HG02970 (cell line): Measurements from ENCODE around the gene SLC22A16.

Experiments
- ATAC-seq: cut with Tn5 transposase; IDR thresholded peaks from one replicate; pipeline ENCODE4 v1.9.1; 2021; ENCODE audit warnings: mild to moderate bottlenecking, moderate library complexity, moderate number of reproducible peaks; ENCODE audit not compliant: unreplicated experiment, low FRiP score

The SLC22A16 gene

DNA sequence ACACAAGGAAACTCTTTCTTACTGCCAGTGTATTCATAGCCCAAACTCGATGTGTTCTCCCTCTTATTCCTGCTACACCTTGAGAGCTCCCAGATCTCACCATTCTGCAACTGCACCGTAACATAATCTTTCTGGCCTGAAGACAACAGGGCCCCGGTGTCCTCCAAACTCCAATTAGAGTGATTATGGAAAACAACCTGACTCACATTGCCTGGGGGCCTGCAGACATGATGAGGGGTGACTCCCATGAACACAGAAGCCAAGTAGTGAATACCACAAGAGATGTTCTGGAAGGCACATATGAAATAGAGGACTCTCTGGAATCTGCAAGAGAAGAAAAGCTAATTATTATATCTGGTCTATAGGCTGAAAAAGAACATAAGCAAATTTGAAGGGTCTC is 19.7 kb downstream of the SLC22A16 start:
- ATAC-seq: no peak

DNA sequence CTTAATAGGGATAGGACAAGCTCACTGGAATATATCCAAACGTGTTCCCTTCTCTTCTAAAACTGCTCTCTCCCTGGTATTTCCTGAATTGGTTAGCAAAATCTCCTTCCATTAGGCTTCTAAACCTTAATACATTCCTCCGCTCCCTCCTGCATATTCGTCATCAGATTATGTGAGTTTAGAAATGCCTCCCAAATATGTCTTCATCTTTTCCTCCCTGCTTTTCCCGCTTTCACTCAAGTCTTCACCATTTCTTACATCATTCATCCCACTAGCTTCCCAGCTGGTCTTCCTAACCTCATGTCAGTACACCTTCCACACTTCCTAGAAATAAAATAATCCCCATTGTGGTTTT is 26.9 kb downstream of the SLC22A16 start:
- ATAC-seq: no peak

DNA sequence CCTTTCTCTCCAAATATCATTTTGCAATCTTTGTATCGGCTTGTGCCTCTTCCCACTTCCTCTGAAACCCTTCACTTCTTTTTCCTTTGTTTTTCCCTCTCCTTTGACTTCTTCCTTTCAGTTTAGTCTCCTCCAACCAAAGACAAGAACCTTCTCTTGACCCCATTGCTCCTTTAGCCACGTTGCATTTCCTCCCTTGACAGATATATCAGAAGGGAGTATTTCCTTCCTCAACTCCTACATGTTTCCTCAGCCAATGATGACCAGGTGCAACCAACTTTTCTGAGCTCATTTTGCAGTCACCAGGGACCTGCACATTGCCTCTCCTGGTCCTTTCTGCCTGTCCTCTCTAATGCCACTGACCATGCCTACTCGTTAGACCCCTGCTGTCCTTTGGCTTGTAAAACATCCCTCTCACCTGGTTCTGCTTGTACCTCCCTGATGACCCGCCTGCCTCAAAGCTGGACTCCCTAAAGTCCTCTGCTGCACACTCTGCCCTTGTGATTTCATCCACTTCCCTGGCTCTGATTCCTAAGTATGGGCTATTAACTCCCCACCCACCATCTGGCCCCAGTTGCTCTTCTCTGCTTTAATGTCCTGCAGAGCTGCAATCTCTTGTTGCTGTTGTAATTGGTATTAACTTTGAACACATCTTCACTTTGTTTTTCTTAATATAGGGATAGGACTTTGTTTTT is 27.4 kb downstream of the SLC22A16 start:
- no peak for ATAC-seq

DNA sequence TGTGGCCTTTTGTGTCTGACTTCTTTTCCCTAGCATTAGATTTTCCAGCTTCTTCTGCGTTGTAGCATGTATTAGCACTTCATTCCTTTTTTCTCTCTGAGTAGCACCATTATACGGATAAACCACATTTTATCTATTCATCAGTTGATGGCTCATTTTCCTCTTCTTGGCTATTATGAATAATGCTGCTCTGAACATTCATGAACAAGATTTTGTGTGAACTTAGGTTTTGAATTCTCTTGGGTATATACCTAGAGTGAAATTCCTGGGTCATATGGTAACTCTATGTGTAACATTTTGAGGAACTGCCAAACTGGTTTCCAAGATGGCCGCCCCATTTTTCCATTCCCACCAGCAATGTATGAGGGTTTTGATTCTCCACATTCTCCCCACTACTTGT is 28.7 kb downstream of the SLC22A16 start:
- no peak for ATAC-seq

DNA sequence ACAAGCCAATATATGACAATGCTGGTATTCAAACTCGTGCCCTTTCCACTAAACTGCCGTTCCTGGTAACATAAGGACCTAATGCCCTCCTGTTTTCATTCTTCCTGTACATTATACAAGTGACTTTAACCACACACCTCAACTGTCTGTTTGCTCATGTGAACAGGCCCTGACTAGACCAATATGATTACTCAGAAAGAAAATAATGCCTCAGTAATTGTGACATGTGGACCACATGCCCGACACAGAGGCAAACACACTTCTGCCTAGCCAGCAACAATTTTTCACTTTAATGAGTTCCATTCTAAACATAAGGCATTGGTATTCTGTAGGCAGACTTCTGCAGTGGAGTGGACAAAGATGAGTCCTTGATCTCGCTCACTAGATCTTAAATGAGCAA is 30.0 kb downstream of the SLC22A16 start:
- ATAC-seq: no peak

DNA sequence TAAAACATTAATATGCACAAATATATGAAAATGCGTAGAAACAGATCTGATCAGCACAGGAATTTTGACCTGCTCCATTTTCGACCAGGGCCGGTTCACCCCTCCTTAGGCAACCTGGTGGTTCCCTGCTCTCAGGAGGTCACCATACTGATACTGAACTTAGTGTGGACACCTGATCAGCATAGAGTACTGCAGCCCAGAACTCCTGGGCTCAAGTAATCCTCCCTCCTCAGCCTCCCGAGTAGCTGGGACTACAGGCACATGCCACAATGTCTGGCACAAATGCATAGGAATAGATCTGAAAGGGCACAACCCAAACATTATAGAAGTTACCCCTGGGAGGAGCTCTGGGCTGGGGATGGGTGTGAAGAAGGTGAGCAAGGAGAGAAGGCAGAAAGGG is 36.4 kb downstream of the SLC22A16 start:
- ATAC-seq: no peak

DNA sequence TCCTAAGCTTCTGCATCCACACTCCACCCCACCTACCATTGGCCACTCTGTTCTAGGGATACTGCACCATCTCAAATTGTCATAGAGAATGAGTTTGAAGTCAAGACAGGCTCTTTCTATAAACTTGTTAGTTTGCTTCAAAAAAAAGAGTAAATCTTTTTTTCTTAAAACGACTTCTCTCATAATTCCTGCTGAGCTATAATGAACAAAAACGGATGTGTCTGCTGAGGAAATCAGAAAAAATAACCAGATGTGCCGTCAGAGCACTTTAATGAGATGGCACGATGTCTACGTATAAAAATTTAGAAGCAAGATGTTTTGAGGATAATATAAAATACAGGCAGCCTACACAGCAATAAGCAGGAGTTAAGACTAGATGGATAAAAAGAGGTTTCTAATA is 37.1 kb downstream of the SLC22A16 start:
- ATAC-seq: no peak

DNA sequence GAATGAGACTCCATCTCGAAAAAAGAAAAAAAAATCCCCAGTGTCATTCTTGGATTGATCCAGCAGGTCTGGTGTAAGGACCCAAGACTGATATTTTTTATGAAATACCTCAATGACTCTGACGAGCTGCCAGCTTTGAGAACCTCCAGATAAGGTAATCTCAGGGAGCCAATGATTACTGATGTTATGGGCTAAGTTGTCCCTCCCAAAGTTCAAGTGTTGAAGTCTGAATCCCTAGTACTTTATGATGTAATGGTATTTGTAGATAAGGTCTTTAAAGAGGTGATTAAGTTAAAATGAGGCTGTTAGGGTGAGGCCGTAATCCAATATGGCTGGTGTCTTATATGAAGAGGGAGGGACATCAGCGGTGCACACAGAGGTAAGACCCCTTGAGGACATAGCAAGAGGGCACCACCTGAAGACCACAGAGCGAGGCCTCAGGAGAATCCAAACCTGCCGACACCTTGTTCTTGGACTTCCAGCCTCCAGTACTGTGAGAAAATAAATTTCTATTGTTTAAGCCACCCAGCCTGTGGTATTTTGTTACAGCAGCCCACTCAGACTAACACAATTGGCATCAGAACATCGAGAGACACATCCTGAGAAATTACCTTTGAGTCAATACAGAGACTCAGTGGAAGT is 41.3 kb downstream of the SLC22A16 start:
- ATAC-seq: no peak

DNA sequence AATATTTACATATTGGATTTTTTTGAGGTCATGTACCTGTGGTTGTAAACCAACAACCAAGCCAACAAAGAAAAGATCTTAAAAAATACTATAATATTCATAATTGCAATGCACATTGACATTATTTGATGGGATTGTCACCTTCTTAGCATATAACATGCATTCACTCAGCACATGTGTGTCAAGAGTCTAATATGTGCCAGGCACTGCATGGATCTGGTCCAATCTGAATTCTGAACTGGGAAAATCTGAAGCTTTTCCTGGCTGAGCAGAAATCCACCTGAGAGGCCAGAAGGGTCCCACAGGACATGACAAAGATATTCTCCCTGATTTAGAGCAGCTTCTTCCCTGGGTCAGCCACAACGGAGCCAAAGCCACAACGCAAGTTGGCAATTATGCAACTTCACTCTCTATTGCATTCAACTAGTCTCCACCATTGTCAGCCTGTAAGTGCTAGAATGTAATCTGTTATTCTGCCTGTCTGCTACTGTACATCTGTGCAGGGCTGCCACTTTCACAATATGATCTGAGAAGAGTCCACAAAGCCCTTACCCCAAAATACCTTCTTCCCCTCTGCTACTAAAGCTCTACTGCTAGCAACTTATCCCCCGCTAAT is 44.0 kb downstream of the SLC22A16 start:
- ATAC-seq: no peak

DNA sequence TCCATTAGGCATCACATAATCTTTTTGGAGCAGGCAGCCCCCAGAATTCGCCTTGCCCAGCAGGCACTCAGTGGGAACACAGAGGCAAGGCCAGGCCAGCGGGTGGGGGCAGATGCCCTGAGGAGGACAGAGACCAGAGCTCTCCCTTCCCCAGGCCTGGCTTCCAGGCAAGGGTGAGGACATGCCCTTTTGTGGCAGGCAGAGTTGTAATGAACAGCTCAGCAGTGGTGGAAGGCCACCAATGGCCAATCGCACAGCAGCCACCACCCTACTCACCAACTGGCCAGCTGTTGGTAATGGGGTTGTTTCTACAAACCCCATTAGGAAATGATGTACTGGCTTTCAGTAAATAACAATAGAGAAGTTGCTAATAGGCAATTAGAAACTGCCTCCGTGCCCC is 45.7 kb downstream of the SLC22A16 start:
- ATAC-seq: no peak

DNA sequence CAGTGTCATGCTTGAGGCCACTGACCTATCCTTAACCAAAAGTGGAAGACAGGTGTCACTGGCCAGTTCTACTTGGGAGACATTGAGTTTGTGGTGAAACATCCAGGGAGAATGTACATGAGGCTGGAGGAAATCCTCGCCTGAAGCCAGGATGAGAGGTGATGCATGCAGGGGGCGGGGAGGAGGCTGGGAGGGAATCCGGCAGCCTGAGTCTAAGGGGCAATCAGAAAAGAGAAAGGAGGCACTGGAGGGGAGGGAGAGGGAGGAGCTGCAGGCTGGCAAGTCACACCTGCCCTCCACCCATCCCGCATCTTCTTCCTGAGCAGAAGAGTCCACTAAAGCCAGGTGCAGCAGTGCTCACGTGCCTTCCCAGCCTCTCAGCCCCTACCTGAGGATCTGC is 46.2 kb downstream of the SLC22A16 start:
- no peak for ATAC-seq

DNA sequence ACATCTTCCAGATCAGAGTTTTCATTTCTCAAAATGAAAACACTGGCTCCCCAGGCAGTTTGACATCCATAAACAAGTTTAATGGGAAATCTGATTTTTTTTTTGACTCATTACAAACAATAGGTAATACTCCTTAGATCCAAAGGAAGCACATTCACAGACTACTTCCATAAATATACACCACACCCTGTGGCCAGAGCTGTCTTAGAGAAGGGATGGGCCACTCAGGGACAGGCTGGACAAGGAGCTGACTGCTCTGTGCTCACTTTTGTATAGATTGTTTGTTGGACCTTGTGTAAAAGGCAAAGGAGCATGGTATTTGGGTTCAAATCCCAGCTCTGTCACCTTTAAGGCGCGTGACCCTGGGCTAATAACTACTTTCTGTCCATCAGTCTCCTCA is 48.3 kb downstream of the SLC22A16 start:
- ATAC-seq: no peak

DNA sequence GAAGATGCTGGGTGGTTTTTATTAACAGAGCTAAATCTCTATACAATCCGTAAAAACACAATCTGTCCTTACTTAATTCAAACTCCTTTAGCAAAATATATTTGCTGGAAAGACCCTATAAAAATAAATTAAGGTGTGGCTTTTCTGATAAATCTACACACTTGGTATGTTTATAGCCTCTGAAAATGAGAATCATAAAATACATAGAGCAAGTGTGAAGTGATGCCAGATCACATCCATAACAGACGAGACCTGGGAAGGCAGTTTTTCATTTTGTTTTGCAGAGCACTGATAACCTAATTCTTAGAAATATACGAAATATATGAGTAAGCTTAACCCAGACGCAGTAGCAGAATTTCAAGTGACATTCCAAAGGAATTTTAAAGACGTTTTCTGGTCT is 50.6 kb downstream of the SLC22A16 start:
- ATAC-seq: no peak

DNA sequence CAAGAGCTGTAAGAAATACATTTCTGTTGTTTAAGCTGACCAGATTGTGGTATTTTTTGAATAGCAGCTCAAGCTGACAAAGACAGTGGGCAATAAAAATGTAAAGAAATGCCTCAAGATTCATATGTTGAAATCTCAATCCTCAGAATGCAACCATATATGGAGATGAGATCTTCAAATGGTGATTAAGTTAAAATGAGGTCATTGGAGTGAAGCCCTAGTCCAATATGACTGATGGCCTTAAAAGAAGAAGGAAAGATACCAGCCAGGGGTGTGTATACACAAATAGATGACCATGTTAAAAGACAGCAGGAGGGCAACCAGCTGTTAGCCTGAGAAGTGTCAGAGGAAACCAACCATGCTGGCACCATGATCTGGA is 54.0 kb downstream of the SLC22A16 start:
- no peak for ATAC-seq

DNA sequence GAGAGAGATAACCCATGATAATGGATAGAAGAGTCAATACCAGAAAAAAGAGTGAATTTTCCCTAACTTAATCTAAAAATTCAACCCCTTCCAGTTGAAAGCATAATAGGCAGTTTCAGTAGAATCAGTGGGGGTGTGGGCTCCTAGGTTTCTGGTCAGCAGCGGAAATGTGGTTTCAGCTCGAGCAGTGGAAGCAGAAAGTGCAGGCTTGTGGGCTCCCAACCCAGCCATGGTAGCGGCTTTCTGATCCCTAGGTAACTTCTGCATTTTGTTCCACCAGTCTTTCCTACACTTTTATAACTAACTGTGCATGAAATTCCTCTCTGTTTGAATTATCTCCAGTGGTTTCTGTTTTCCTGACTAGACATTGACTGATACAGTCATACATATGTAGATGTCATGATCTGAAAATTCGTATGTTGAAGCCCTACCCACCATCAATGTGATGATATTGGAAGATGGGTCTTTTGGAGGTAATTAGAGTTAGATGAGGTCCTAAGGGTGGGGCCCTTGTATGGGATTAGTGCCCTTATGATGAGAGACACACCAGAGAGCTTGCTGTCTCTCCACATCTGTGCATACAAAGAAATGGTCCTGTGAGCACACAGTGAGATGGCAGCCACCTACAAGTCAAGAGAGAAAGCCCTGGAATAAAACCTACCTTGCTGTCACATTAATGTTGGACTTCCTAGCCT is 54.5 kb downstream of the SLC22A16 start:
- ATAC-seq: no peak

DNA sequence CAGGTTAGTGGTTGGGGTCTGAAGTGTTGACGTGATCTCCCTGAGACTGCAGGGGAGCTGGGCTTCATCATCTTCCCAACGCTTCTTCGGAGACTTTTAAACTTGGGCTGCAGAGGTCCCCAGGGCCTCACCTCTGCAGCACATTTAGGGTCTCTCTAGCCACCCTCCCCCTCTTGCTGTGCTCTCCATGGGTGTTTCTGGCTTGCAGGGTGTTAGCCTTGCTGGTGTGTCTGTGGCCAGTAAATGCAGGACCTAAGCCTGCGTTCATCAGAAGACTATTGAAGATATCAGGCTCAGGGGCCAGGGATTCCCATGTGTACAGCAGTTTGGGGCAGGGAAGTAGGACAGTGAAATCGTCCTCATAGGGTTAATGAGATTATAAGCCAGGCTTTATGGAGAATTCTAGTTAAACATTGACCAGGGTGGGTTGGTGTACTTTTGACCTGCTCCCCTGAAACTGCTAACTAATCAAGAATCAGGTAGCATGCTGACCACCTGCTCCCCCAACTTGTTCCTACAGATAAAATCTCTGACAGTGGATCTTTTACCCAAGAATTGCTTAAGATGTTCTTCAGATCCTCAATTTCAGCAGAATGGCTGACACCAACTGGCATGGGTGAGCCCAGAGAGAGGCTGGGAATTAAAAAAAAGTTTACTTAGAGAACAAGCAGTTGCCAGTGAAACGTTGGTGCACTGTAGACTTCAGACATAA is 57.2 kb downstream of the SLC22A16 start:
- ATAC-seq: no peak

DNA sequence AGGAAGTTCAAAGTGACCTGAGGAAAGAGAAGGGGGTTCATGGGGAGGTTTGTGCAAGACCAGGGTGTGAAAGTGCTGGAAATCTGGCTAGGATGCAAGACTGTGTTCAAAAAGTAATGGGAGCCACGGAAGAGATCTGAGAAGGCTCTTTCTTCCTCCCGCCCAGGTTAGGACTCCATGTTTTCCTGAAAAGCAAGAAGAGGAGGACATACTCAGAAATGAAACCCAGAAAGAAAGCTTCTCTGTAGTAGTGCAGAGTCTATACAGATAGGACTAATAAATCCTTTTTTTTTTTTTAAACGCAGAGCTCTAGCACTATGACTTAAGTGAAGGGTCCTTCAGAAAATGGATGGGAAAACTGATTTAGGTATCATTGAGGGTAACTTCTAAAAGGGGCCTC is 57.8 kb downstream of the SLC22A16 start:
- ATAC-seq: no peak

DNA sequence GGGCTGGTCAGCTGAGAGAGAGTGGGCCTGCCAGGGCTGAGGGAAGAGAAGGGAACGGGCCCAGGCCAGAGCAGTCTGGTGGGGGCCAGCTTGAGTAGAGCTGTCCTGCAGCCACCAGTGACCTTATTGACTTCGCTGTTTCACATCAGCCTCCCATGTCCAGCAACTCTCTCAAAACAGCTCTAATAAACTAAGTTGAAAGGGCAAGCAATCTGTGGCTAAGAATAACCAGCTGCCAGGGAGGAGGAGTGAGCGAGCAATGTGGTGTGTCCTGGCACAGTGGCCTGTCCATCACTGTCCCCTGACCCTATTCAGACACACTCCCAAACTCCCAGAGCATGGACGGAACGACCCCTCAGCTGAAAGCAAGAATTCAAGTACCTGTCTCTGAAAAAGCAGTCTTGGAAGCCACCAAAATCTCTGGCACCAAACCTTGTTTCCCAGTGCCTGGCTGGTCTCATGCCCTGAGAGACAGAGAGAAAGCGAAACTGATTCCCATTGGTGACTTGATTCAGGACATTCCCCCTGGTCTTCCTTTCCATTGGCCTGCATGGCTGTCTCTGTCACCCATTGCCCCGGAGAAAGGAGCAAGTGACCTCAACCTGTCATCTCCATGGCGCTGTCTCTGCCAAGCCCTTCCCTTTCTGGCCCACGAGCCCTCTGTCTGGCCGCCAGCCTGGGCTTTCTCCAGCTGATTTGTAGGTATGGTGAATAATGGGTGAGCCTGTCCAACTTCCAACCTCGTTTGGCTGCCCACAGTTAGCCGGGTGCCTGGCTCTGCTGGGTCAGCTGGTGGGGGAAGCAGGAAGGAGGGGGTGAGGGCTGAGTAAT is 61.1 kb downstream of the SLC22A16 start, which contains the start of gene DDO:
DDO (minus strand) TSS at position 490 of the 831 bp plus-strand sequence. CDS start 2,113 bp downstream, outside the sequence.
- ATAC-seq: no peak

DNA sequence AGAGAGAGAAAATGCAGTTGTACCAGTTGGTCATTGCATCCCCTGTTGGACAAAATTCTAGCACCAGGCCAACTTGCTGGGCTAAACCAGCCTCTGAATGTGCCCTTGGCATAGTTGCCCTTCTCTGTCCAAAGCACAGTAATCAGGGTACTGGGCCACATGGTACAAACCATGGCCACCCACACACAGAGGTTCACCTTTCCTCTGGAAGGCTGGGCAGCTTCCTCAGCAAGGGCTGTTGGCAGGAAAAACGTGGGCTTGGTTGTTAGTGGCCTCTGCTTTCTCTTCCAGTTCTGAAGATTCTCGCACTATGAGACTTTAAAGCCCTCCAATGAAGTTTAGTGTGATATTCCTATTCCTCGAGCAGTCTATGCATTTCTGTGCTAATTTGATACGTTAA is 61.7 kb downstream of the SLC22A16 start:
- ATAC-seq: no peak

DNA sequence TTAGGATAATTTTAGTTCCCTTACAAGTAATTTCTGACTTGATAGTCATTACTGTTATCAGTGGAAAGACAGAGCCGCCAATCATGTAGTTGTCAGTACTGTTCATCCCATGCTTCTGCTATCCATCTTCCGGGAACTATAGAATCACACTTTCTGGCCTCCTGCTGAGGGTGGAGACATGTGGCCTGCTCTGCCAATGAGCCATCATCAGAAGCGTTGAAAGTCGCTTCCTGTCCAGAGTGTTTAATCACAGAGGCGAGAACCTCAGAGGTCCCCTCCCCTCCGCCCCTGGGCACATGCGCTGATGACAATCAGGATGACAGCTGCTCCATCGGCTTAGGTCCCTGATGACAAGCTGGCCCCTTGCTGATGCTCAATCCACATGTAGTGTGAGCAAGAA is 64.1 kb downstream of the SLC22A16 start:
- no peak for ATAC-seq
